Endothelial cell (in vitro differentiated cells): ENCODE data around the gene ATP5PB. TPM values are rescaled to one million over a fixed set of nuclear protein-coding genes. Genes with fewer than 3 reads are reported as not detected.

ENCODE experiments used
- DNase-seq: peaks from one replicate; pipeline ENCODE4 v3.0.0; 2021; ENCODE audit warnings: low spot score
- H3K27ac Mint-ChIP-seq: one replicate; pipeline ENCODE4 v1.8.0; 2021; ENCODE audit warnings: mixed read lengths, inconsistent platforms; ENCODE audit not compliant: unreplicated experiment
- H3K27me3 Mint-ChIP-seq: one replicate; pipeline ENCODE4 v1.8.0; 2021; ENCODE audit warnings: mild to moderate bottlenecking, moderate library complexity, mixed read lengths, inconsistent platforms; ENCODE audit not compliant: unreplicated experiment
- H3K36me3 Mint-ChIP-seq: one replicate; pipeline ENCODE4 v1.8.0; 2021; ENCODE audit warnings: mild to moderate bottlenecking, low read depth, mixed read lengths, inconsistent platforms; ENCODE audit not compliant: unreplicated experiment
- H3K4me1 Mint-ChIP-seq: one replicate; pipeline ENCODE4 v1.8.0; 2021; ENCODE audit warnings: mild to moderate bottlenecking, mixed read lengths, inconsistent platforms; ENCODE audit not compliant: unreplicated experiment
- H3K4me3 Mint-ChIP-seq: one replicate; pipeline ENCODE4 v1.8.0; 2021; ENCODE audit warnings: mild to moderate bottlenecking, mixed read lengths, inconsistent platforms; ENCODE audit not compliant: unreplicated experiment
- H3K9me3 Mint-ChIP-seq: one replicate; pipeline ENCODE4 v1.8.0; 2021; ENCODE audit warnings: mixed read lengths, inconsistent platforms; ENCODE audit not compliant: unreplicated experiment
- CTCF ChIP-seq: fragments of 200-600 bp; sonication (generic); IDR thresholded peaks from one replicate; pipeline ENCODE4 v1.5.0; 2021; ENCODE audit warnings: antibody characterized with exemption; ENCODE audit not compliant: unreplicated experiment
- total RNA-seq: library from RNA; stranded (reverse); fragmentation: NEBNext Ultra II Directional; extraction: Animal tissue kit (Norgen Biotek cat#: 25700); gene quantifications from one replicate; pipeline ENCODE4 v1.2.1, GENCODE V29; 2021; ENCODE audit not compliant: unreplicated experiment

ATP5PB gene
- total RNA-seq, 1 donor from 2014 or later = 211 TPM

DNA sequence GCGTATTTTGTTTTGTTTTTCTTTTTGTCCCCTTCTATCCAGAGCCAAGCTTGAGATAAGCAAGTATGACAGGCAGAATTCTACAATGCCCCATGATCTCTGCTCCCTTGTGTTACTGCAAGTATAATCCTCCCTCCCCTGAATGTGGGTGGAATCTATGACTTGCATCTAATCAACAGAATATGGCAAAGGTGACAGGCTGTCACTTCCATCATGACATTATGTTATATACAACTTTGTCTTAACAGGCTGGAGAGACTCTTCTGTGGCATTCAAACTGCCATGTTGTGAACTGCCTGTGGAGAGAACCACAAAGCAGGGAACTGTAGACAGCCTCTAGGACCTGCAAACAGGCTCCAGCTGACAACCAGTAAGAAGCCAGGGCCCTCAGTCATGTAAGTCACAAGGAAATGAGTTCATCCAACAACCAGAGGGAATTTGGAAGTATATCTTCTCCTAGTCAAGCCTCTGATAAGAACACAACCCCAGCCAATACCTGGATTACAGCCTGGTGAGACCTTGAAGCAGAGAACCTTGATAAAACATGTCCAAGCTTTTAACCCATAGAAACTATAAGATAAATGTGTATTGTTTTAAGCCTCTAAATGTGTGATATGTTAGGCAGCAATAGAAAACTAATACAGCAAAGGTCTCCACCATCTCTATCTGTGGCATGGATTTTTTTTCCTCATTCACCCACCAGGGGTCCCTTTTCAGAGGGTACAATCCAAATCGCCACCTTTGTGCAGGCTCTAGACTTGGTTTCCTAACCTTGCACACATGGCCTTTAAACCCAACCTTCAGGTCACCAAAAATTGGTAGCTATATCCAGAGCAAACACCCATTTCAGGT, 18.8 kb downstream of the ATP5PB start:
- no peak for DNase-seq
- no peak for TF ChIP-seq CTCF

GRCh38 chr1:111468717-111469100, 19.4 kb downstream of the ATP5PB start:
- Mint-ChIP-seq H3K4me3 (no peak overlapping the region), H3K9me3 (no peaks in the 10 kb centered on the region), H3K27ac (no peak overlapping the region), H3K27me3 (peaks cover 1% of the 10 kb centered on the region), H3K36me3 (no peaks in the 10 kb centered on the region), H3K4me1 (no peaks in the 10 kb centered on the region)
- TF ChIP-seq CTCF = no peak
- no peak for DNase-seq

More for the DNA sequence above, 18.8 kb downstream of the ATP5PB start:
- peaks cover 1% of the 10 kb centered on the region for H3K27me3 Mint-ChIP-seq
- H3K36me3 Mint-ChIP-seq = no peaks in the 10 kb centered on the region
- H3K4me1 Mint-ChIP-seq = no peaks in the 10 kb centered on the region
- no peaks in the 10 kb centered on the region for H3K9me3 Mint-ChIP-seq
- no peak overlapping the region for H3K27ac Mint-ChIP-seq
- H3K4me3 Mint-ChIP-seq = no peak overlapping the region

GRCh38 chr1:111469539-111469938, 20.3 kb downstream of the ATP5PB start:
- H3K4me3 Mint-ChIP-seq = no peak overlapping the region
- H3K27me3 Mint-ChIP-seq = peaks cover 1% of the 10 kb centered on the region
- H3K9me3 Mint-ChIP-seq = no peaks in the 10 kb centered on the region
- no peak for TF ChIP-seq CTCF
- DNase-seq = no peak
- H3K36me3 Mint-ChIP-seq = no peaks in the 10 kb centered on the region
- no peak overlapping the region for H3K27ac Mint-ChIP-seq
- H3K4me1 Mint-ChIP-seq = no peaks in the 10 kb centered on the region

- H3K27me3 Mint-ChIP-seq = peaks cover 1% of the 10 kb centered on the region
- no peak for DNase-seq
- H3K4me3 Mint-ChIP-seq = no peak overlapping the region
- TF ChIP-seq CTCF = no peak
- no peak overlapping the region for H3K27ac Mint-ChIP-seq
- no peaks in the 10 kb centered on the region for H3K36me3 Mint-ChIP-seq
- no peaks in the 10 kb centered on the region for H3K9me3 Mint-ChIP-seq
- H3K4me1 Mint-ChIP-seq = no peaks in the 10 kb centered on the region
These were observed 21.3 kb downstream of the ATP5PB start for GRCh38 chr1:111470596-111470995.

DNA sequence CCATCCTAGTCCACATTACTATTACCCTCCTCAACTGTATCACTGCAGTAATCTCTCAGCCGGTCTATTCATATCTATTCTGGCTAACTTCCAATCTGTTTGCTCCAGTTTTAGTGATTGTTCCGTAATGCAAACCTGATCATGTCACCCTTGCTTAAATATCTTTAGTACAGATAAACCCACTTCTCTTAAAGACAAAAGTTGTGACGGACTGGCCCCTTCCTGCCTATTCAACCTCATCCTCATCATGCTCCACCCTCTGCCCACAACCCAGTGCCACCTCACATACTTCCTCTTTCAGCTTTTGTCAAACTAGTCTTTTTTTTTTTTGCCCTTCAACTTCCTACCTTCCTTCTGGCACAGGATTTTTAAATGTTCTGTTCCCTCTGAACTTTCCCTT, 21.7 kb downstream of the ATP5PB start:
- Mint-ChIP-seq H3K36me3 (no peaks in the 10 kb centered on the region), H3K27ac (no peak overlapping the region), H3K4me3 (no peak overlapping the region), H3K9me3 (no peaks in the 10 kb centered on the region), H3K4me1 (no peaks in the 10 kb centered on the region), H3K27me3 (peaks cover 1% of the 10 kb centered on the region)
- no peak for DNase-seq
- no peak for TF ChIP-seq CTCF
